CD1c-positive myeloid dendritic cell (primary cell): ENCODE results near the gene MT1F.
"Not testable (repeated sequence)": the region's sequence is repeated elsewhere in the genome, so short reads cannot be mapped to it uniquely, and the experiment has no call there.

Experiments
- DNase-seq: peaks from one replicate; pipeline ENCODE4 v3.0.0-alpha.2; 2016; ENCODE audit errors: extremely low spot score

Gene MT1F

DNA sequence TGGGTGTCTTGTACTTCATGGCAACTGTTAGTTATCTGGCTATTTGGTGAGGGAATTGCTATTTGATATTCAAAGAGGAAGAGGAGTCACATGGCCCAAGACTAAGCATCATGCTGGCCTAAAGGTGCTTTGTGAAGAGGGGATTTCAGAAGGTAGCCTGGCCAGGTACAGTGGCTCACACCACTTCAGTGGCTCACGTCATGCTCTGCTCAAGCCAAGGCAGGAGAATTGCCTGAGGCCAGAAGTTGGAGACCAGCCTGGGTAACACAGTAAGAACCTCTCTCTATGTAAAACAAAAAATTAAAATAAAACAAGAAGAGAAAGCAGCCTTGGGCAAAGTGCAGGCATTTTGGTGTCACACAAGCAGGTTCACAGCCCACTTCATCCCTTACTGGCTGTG lies 12.4 kb upstream of the MT1F start:
- DNase-seq: no peak

DNA sequence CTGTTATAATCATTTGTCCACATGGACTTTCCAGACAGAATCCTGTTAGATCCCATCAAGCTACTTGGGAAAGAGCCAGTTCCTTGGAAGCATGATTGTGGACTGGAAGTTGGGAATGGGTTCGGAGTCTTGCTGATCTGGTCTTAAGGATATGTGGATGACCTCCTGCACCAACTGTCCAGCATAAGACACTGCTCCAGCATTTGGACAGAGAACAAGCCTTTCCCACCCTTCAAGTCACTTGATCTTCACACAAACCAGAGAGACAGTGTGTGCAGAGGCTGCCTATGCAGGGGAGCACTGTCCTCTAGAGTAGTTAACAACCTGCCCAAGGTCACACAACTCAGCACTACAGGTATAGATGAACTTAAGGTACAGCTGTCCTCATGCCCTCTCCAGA lies 11.9 kb upstream of the MT1F start:
- DNase-seq: no peak

DNA sequence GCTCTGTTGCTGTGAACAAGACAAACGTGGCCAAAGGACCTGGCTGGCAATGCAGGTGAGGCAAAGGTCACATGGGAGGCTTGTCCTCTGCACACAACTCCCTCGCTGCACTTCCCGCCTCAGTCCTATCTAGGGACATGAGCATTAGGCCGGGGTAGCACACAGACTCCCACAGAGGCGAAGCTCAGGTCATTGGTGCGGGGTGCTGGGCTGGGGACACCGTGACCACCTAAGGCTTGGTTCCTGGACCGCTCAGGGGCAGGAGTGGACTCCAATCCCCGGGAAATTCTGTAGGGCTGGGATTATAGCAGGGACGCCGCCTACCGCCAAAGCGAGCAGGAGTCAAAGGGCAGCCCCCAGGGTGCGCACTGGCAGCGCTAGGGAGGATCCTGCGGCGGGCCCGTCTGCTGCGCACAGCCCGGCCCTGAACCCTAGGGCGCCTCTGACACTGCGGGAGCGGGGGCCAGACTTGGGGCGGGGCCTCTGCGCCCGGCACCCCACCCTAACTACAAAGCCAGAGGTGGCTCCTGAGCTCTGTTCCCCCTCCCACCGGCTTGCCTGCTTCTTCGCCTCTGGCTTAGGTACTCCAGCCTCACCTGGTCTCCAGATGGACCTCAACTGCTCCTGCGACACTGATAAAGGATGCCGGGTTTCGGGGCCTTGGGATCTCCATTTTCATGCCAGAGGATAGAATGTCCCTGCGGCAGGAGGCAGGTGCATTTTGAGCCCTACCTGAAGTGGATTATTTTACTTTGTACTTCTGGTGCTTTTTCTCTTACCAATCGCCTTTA lies 9.9 kb upstream of the MT1F start:
- DNase-seq: no peak

DNA sequence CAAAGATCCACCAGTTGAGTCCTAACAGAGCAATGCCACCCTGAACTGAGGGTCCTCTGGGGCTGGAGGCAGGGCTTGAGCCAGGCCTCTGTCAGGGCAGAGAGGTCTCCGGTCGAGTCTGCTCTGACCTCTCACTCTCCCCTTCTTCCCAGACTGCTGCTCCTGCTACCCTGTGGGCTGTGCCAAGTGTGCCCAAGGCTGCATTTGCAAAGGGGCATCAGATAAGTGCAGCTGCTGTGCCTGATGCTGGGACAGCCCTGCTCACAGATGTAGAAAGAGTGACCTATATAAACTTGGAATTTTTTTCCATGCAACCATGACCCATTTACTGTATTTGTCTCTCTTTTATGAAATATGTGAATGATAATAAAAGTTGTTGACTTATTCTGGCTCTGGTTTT lies 8.5 kb upstream of the MT1F start:
- DNase-seq: no peak

DNA sequence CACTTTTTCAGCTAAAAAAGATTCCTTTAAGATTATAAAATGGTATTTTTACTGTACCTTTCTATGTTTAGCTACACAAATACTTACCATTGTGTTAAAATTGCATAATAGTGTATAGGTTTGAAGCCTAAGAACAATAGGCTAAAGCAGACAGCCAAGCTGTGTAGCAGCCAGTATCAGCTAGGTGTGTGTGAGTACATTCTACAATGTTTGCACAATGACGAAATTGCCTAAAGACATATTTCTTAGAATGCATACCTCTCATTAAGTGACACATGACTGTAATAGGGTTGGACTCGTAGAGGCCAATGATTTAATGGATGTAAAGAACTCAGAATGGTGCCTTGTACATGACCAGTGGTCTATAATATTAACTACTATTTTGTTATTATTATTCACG lies 7.9 kb upstream of the MT1F start:
- DNase-seq: no peak

DNA sequence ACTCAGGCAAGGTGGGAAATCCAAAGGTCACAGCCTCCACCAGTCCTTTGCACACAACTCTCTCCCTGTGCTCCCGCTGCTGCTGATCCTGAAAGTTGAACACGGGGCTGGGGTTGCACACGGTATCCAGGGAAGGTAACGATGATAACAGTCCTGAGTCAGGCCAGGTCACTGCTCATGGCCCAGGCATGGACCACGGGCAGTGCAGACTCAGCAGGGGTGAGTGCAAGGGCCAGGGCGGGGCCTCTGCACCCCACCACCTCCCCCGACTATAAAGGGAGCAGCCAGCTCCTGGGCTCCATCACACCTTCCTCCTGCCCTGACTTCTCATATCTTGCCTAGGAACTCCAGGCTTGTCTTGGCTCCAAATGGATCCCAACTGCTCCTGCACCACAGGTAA lies 6.2 kb upstream of the MT1F start, which contains the start of gene MT1B:
TSS of gene MT1B (plus strand) at position 301 of the 400 bp plus-strand sequence. CDS start at position 369, 68 bp downstream.
- no peak for DNase-seq

DNA sequence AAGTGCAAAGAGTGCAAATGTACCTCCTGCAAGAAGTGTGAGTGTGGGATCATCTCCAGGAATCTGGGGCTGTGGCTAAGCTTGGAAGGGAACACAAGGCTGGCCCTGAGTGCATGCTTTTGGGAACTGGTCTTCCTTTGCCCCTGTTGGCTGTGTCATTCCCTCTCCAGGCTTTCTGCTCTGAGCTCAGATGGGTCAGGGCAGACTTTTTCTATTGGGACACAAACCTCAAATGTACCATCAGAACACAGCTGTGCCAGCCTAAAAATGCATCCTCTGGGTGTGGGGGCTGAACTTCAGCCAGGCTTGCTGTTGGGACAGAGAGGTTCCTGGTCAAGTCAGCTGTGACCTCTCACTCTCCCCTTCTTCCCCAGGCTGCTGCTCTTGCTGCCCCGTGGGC lies 5.2 kb upstream of the MT1F start:
- no peak for DNase-seq

DNA sequence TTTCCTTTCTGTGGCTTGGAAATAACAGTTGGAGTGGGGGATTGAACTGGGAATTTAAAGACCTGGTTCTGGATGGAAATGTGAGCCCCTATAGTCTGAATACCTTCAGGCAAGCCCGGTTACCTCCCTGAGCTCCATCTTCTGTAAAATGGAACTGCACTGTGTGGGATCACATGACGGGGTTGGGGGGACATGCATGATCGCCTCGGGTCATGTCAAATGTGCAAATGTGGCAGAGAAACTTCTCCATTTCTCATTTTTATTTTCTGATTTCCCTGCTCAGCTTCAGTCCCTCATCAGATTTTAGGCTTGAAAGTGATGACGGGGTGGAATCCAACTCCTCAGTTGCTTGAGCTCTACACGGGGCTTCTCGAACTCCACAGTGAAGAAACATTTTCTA lies 4.5 kb upstream of the MT1F start:
- DNase-seq: no peak

DNA sequence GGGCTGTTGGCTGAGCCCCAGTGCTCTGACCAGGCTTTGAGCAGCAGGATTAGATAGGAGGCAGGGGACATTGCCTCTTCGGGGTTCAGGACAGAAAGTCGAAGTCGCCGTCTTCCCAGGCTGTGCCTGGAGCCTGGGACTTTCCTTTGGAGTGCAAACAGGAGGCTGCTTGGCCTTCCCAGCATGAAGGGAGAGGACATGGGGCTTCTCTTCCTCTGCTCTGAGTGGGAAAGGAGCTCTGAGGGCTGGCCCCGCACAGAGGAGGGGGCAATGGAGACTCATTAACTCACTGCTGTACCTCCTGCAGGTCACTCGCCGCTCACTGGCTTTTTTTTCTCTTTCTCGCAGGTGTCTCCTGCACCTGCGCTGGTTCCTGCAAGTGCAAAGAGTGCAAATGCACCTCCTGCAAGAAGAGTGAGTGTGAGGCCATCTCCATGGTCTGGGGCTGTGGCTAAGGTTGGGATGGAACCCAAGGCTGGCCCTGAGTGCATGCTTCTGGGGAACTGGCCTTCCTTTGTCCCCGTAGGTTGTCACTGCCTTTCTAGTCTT lies 642 bp downstream of the MT1F start:
- no peak for DNase-seq

DNA sequence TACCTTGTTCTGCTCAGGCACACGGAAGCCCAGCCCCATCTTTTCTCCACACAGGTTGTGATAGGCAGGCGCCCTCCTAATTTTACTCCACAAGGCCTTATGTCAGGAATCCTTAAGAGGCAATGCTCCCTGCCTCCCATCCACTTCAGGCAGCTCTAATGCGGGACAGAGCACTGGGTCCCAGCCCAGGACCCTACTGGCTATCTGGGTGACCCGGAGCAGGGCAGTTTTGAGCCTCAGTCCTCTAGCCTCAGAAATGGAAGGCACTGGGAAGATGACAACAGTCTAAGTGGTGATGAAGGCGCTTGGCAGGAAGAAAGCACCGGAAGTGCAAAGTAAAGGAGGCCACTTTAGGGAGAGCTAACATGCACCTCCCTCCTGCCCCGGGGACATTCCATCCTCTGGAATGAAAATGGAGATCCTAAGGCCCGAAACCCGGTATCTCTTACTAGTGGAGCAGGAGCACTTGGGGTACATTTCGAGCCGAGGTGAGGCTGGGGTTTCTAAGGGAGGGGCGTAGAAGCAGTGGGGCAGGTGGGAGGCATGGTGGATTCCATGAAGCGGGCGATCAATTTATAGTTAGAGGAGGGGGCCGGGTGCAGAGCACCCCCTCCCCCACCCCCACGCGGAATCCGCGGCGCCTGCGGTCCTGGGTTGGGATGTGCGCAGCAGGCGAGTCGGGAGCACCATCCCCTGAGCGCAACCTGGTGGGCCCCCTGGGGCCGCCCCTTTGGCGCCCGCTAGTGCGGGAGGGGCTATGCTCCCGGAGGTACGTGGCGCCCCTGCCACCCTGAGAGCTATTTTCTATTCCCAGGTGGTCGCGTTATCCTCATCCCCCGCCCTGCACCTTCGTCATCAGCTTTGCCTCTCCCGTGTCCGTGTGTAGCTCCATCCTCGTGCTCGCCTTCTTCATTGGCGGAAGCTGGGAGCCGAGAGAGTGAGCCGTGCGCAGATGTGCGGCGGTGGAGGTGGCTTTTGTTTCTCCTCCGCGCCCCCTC lies 4.9 kb downstream of the MT1F start:
- no peak for DNase-seq

DNA sequence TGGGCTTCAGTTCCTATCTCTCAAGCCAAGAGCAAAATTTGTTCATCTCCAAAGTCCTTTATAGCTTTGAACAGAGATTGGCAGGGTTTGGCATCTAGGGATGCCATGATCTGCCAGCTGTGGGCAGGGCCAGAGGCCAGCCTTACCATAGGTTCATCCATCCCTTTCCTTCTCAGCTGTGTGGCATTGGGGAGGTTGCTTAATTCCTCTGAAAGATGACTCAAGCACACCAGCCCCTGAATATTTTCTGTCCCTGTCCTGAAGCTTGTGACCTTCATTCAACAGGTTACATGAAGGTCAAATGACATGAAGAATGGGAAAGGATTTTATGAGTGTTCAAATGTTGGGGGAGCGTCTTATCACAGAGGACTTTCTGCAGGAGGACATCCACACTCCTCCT lies 6.7 kb downstream of the MT1F start:
- no peak for DNase-seq

DNA sequence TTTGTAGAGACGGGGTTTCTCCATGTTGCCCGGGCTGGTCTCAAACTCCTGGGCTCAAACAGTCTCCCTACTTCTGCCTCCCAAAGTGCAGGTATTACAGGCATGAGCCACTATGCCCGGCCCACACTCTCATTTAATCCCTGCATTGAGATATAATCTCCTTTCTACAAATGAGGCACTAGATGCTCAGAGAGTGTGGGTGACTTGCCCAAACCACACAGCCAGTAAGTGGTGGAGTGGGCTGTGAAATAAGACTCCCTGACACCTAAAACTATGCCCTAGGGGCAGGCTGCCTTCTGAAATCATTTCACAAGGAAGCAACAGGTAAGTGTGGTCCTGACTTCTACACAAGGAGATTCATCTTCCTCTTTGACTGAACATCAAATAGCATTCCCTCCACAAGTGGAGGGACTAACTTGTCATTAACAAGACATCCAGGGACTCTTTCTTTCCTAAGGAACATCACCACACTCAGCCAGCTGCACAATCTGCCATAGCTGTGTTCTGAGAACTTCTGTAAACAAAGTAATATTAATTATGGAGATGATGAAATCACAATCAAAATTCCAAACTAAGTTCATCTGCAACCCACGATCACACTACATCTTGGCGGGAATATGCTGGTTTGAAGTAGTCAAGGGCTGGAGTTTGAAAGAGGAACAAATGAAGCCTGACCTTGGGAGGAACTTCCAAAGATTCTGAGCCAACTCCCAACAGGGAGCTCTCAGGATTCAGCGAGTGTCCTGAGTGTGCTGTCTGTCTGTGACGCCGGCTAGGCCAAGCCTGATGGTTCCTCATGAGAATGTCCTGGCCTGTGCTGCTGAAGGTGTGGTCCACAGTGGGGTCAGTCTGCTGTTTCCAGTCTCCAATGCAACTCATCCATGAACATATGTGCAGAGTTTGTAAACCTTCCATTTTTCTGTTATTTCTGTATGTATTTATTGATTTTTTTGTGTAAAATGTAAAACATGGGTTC lies 7.8 kb downstream of the MT1F start:
- DNase-seq: not testable (repeated sequence)

DNA sequence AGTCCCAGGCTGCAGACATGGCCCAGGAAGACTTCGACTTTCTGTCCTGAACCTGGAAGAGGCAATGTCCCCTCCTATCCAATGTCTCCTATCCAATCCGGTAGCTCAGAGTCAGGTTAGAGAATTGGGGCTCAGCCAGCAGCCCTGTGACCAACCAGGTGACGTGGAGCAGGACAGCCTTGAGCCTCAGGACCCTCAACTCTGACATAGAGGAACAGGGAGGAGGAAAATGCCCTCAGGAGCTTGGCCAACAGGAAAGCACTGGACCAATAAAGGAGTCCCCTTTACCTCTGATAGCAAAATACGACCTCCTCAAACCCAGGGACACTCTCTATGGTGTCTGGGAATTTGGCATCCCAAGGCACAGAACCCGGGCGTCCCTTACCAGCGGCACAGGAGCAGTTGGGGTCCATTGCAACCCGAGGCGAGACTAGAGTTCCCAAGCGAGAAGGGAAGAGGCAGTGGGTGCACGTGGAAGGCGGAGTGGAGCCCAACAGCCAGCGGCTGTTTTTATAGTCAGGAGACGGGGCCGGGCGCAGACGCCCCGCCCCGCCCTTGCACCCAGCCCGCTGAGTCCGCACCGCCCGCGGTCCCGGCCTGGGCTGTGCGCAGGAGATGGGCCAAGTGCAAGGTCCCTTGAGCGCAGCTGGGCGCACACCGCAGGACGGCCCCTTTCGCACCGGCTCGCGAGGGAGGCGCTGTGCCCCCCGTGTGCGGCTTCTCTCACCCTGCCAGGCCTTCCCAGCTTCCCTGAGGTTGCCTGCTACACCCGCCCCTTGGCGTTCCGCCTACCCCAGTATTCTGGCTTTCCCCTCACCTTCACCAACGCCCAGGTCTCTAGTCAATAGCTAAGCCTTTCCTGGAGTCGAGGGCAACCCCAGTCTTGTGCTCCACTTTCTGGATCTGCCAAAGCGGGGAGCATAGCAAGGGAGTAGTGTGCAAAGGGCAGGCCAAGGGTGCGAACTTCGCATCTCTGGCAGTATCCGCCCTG lies 10.1 kb downstream of the MT1F start, which contains the start of gene MT1G:
TSS of gene MT1G (minus strand) at position 485 of the 991 bp plus-strand sequence. CDS start at position 413, 72 bp downstream.
- peak; percentile 78 for DNase-seq

DNA sequence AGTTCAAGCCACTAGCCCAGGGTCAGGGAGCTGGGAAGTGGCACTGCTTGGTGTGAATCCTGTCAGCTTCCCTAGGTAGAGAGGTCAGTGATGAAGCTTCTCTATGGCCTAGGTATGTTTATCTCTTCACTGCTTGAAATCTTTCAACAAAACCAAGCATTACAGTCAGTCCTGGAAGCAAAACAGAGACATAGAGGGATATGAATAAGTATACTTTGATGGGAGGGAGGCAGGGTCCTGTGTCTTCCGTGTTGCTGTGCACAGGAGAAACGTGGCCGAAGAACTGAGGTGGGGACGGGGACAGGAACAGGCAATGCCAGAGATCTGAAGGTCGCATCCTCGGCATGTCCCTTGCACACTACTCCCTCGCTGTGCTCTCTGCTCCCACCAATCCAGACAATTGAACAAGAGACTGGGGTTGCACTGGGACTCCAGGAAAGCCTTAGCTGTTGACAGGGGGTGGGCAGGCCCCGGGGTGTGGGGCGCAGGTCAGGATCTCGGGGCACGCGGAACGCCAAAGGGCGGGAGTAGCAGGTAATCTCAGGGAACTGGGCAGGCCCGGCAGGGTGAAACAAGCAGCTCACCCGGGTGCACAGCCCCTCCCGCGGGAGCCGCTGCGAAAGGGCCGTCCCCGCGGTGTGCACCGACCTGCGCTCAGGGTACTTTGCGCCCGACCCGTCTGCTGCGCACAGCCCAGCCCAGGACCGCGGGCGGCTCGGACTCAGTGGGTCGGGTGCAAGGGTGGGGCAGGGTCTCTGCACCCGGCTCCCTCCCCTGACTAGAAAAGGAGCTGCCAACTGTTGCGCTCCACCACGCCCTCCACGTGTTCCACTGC lies 11.5 kb downstream of the MT1F start, which contains the start of gene MT1H:
TSS of gene MT1H (plus strand) at position 810 of the 835 bp plus-strand sequence. CDS start 71 bp downstream, outside the sequence.
- no peak for DNase-seq

DNA sequence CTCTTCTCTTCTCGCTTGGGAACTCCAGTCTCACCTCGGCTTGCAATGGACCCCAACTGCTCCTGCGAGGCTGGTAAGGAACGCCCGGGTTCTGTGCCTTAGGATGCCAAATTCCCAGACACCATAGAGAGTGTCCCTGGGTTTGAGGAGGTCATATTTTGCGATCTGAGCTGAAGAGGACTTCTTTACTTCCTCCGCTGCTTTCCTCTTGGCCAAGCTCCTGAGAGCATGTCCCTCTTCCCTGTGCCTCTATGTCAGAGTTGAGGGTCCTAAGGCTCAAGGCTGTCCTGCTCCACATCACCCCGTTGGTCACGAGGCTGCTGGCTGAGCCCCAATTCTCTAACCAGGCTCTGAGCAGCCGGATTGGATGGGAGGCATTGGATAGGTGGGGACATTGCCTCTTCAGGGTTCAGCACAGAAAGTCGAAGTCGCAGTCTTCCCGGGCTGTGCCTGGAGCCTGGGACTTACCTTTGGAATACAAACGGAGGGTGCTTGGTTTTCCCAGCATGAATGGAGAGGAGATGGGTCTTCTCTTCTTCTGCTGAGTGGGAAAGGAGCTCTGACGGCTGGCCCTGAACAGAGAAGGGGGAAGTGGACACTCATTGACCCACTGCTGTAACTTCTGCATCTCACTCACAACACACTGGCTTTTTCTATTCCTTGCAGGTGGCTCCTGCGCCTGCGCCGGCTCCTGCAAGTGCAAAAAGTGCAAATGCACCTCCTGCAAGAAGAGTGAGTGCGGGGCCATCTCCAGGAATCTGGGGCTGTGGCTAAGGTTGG lies 12.3 kb downstream of the MT1F start:
- DNase-seq: peak; percentile 45

DNA sequence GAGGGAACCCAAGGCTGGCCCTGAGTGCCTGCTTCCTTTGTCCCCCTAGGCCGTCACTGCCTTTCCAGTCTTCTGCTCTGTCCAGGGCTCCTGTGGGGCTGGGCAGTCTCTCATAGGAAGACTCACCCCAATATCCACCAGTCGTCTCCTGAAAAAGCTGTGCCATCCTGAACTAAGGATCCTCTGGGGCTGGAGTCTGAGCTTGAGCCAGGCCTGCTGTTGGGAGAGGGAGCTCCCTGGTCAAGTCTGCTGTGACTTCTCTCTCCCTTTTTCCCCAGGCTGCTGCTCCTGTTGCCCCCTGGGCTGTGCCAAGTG lies 12.8 kb downstream of the MT1F start:
- no peak for DNase-seq

DNA sequence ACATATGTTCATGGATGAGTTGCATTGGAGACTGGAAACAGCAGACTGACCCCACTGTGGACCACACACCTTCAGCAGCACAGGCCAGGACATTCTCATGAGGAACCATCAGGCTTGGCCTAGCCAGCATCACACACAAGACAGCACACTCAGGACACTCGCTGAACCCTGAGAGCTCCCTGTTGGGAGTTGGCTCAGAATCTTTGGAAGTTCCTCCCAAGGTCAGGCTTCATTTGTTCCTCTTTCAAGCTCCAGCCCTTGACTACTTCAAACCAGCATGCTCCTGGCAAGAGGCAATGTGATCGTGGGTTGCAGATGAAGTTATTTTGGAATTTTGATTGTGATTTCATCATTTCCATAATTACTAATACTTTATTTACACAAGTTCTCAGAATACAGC lies 13.9 kb downstream of the MT1F start:
- DNase-seq: peak; percentile 28

DNA sequence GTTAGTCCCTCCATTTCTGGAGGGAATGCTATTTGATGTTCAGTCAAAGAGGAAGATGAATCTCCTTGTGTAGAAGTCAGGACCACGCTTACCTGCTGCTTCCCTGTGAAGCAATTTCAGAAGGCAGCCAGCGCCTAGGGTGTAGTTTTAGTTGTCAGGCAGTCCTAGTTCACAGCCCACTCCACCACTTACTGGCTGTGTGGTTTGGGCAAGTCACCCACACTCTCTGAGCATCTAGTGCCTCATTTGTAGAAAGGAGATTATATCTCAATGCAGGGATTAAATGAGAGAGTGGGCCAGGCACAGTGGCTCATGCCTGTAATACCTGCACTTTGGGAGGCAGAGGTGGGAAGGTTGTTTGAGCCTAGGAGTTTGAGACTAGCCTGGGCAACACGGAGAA lies 14.4 kb downstream of the MT1F start:
- DNase-seq: not testable (repeated sequence)
